GM19467 (cell line): ENCODE measurements around the gene MRPS23.

Experiments
- ATAC-seq: cut with Tn5 transposase; IDR thresholded peaks from one replicate; pipeline ENCODE4 v1.9.1; 2021; ENCODE audit warnings: mild to moderate bottlenecking, moderate library complexity; ENCODE audit not compliant: unreplicated experiment

The MRPS23 gene

DNA sequence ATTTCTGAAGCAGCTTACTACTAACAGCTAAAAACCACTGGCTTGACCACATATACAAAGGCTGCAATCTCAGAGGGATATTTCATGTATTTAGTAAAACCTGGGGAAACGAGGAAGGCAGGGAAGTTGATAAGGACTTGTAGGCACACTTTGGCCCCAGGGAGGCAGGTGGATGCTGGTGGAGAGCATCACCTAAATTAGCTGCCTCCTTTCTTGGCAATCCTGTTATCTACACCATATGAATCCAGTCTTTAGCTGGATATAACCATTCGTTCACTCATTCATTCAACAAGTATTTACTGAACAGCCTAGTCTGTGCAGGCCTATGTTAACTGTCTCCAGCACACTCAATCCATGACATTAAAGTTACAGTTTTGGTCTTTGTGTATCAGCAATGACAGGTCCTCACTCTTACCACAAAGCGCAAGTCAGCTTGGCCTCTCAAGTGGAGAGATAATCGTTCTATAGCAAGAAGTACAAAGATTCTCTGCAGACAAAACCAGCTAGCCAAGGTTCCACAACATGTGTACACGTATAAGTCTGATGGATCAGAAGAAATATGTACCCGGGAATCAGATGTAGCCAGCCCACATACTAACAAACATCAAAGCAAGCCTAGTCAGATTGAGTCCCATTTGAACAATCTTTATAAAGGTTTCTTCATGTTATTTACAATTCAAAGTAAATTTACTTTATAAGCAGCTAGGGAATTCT is 10.8 kb downstream of the MRPS23 start:
- ATAC-seq = no peak

DNA sequence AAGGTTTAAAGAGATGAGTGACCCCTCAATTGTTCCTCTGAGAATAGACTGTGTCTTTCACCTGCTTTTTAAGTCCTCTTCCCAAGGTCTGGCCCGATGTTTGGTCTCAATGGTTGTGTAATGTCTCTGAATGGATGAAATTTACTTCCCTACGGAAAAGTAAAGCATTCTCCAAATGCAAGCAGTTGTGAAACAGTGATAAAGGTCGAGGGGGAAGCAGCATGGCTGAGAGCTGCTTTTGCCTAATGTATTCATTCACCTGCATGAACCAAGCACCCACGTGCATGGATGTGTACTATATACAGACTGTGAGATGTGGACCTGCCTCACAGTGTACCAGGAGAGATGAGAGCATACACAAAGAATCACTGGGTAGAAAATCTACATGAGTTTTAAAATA is 11.4 kb downstream of the MRPS23 start:
- no peak for ATAC-seq

- no peak for ATAC-seq
These were observed 14.4 kb downstream of the MRPS23 start for GRCh38 chr17:57835333-57835900.

DNA sequence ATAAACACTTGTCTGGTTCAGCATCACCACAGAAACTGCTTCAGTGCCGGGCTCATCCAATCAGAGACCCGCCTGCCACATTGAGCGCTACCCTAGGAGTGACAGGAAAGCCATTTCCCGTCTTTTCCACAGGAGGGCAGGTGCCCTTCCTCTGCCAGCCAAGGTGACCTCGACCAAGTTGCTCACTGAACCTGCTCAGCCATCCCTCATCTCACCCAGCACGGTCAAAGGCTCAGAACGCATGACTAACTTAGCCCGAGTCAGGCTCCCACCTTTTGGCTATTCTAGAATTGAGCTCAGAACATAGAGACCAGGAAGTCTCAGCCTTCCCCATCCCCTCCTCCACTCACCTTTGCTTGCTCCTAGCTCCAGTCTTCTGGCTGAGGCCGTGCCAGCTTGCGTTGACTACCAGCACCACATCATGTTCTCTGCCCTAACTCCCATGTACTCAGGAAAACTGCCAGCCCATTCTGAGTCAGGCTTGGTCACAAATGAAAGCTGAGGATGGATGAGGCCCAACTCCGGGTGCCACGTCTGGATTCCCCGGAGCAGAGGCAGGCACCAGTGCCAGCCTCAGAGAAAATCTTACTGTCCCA is 15.6 kb downstream of the MRPS23 start:
- ATAC-seq = no peak

GRCh38 chr17:57833179-57833939 is 16.5 kb downstream of the MRPS23 start:
- no peak for ATAC-seq

DNA sequence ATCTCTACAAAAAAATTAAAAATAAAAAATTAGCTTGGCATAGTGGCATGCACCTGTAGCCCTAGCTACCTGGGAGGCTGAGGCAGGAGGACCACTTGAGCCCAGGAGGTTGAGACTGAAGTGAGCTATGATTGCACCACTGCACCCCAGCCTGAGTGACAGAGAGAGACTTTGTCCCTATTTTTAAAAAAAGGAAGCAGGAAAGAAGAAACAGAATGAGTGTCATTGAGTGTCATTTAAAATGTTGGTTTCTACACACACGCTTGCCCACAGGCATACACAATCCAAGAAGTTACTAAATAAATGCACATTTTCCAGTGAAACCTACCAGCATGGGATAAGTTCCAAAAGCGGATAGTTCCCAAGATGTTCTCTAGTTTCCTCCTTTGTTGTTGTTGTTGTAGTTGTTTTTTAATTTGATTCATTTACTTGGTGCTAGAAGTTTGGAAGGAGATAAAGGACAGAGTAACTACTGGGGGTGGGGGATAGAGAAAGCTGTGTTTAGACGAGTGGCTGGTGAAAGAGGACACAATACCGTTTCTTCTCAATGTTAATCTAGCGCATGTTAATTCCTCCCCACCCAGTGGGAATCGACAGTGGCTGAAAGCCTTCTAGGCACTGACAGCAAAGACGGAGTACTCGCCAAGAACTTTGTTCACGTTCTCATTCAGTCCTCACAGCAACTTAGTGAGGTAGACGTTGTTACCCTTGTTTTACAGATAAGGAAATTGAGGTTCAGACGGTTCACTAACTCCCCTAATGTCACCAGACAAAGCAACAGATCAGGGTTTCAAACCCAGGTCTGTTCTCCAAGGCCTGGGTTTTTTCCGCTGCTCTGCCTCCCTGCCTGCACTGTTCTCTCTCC is 17.3 kb downstream of the MRPS23 start:
- no peak for ATAC-seq

- ATAC-seq = no peak
These were observed 19.0 kb downstream of the MRPS23 start for GRCh38 chr17:57830880-57831279.

DNA sequence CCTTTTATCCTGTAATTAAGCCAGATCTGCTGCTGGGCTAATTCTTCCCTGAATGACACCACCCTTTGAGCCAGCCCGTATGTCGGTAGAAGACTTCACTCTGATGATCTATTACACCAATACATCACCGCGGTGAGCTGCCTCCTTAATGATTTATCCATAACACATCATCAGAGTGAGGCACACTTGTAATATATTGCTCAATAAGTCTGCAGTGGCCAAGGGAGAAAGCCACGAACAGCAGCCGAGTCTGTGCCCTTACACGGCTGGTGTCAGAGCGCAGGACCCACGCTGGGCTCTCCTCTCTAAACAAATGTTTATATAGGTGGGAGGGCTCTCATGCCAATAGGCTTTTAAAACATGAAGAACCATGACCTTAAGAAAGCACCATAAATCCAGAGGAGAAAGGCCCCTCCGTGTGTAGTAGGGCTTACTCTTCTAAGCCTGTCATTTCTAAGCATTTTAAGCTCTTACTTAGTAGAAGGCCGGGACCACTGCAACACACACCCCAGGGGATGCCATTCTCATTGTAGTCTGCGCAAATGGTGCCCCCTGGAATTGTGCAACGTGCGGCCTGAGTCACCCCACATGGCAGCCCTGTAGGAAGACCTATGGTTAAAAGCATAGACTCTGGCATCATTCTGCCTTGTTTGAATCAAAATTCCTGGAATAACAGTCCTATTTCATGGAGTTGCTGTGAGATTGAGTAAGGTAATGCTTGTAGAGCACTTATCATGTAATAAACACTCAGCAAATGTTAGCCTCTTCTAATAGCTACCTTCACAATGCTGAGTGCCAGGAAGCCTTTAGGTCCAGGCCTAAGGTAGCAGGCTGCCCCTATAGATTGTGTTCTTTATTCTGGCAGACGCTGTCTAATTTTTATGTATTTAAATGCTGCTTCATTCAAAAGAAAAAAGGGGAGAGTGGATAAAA is 26.1 kb downstream of the MRPS23 start:
- ATAC-seq = no peak

GRCh38 chr17:57819867-57820266 is 30.0 kb downstream of the MRPS23 start:
- no peak for ATAC-seq

GRCh38 chr17:57819285-57819684 is 30.6 kb downstream of the MRPS23 start:
- ATAC-seq = no peak

DNA sequence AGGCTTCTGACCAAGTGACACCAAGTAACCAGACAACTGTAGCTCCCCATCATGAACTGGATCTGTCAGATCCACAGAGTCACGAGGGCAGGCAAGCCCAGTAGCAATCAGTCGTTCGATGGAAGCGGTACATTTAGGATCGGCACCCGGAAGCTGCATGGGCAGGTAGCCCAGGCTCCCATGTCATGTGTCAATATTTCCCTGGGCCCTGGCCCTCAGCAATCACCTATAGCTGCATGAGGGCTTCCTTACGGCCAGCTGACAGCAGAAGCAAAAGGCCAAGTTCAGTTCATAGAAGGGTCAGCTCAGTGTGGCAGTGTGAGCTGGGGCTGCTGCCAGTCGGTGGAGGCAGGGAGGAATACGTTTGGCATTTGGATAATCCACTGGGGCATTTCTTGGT is 31.8 kb downstream of the MRPS23 start:
- ATAC-seq = no peak

DNA sequence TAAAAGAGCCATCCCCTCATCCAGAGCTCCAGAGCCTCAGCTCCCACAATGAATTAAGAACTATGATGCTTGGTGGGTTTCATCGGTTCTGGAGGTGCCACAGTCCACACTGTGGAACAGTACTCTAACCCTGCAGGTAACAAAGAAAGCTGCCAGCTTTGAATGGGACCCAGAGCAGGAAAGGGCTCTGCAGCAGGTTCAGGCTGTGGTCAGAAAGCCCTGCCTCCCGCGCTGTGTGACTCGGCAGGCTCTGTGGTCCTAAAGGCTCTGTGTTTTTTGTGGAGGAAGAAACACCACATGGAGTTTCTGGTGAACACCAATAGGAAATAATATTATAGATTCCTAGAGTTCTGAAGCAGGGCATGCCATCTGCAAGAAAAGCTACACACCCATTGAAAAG is 32.5 kb downstream of the MRPS23 start:
- ATAC-seq = no peak

GRCh38 chr17:57814421-57814820 is 35.4 kb downstream of the MRPS23 start:
- ATAC-seq = no peak

GRCh38 chr17:57811638-57812280 is 38.1 kb downstream of the MRPS23 start:
- no peak for ATAC-seq

- ATAC-seq = no peak
These were observed 38.9 kb downstream of the MRPS23 start for GRCh38 chr17:57810721-57811637.

DNA sequence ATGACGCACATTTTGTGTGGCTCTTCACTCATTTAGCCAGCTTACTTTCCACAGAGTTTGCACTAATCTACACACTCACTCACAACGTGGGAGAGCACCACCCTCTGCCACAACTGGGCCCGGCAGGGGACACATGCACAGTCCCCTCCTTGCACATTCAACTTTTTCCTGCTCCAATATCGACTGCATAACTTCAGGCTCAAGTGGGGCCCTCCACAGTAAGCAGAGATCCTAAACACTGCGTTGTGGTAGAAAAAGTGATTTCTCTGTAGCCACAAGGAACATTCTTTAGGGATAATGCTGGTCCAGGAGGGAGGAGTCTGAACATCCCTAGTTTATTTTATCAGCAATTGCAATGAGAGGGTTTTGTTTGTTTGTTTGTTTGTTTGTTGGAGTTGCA is 40.0 kb downstream of the MRPS23 start:
- ATAC-seq = no peak

- no peak for ATAC-seq
These were observed 41.0 kb downstream of the MRPS23 start for GRCh38 chr17:57808882-57809281.

DNA sequence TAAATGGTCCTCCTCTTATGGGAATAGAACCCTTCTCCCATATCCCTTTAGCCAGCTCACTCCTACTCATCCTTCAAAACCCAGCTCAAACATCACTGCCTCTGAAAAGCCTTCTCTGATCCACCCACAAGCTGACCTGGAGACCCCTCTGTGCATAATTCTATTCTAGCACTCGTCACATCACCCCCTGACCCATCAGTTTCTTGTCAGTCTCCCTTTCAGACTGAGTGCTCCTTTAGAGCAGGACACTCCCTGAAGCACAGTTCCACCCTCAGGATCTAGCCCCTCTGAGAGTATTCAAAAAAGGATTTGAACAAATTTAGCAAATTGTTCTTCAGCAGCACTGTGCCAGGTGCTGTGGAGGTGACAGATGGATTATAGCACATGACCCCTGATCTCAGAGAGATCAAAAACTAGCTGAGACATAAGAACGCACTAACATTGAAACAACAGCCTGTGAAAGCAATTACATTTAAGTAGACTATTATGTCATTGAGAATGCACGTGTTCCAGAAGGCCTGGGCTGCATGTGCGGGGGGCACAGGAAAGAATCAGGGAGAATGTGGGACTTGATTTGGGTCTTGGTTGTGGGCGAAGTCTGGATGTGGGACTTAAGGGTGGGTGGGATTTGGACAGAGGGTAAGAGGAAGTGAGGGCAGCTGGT is 43.5 kb downstream of the MRPS23 start:
- no peak for ATAC-seq
